AG09319 (cell line): ENCODE measurements around the gene AATK.

Source experiments
- DNase-seq: peaks from one replicate; pipeline ENCODE4 v3.0.0-alpha.2; 2010; ENCODE audit warnings: low read depth; ENCODE audit errors: extremely low read depth
- CTCF ChIP-seq: IDR thresholded peaks from 2 replicates; pipeline ENCODE4 v1.5.1; 2011; ENCODE audit warnings: low read depth, mild to moderate bottlenecking, inconsistent platforms, low read length, moderate library complexity

AATK gene

GRCh38 chr17:81166033-81166492 lies at the start of gene AATK:
Gene AATK, minus strand, starts transcription at chr17:81166221. Its CDS starts 229 bp downstream, at chr17:81165992.
- no peak for TF ChIP-seq CTCF
- no peak for DNase-seq

GRCh38 chr17:81213978-81214377 lies 48.0 kb upstream of the AATK start:
- no peak for DNase-seq

GRCh38 chr17:81212365-81212764 lies 46.3 kb upstream of the AATK start:
- no peak for DNase-seq
- TF ChIP-seq CTCF: no peak

More at GRCh38 chr17:81213978-81214377, 48.0 kb upstream of the AATK start:
- no peak for TF ChIP-seq CTCF

- TF ChIP-seq CTCF: no peak
- DNase-seq: no peak
Measured at GRCh38 chr17:81210868-81211267, 44.8 kb upstream of the AATK start.

GRCh38 chr17:81210466-81210865 lies 44.4 kb upstream of the AATK start:
- no peak for TF ChIP-seq CTCF
- DNase-seq: no peak

- DNase-seq: no peak
- TF ChIP-seq CTCF: no peak
Measured at GRCh38 chr17:81209141-81209540, 43.1 kb upstream of the AATK start.

- no peak for DNase-seq
- no peak for TF ChIP-seq CTCF
Measured at GRCh38 chr17:81208651-81209050, 42.6 kb upstream of the AATK start.
